A673 (cell line): Measurements from ENCODE around the gene CELA2B.

Experiments
- EZH2 ChIP-seq: fragments of 200-600 bp; sonication (generic); IDR thresholded peaks from 2 replicates; pipeline ENCODE4 v1.6.1; 2017; ENCODE audit warnings: borderline replicate concordance, low read depth, mild to moderate bottlenecking, mixed read lengths, antibody characterized with exemption, low read length; ENCODE audit not compliant: poor library complexity, severe bottlenecking
- TF ChIP-seq, protein P1 (sequence below): fragments of 300-800, 200-600 bp; sonication (generic); conservative IDR thresholded peaks from 2 replicates; pipeline ENCODE4 v1.5.1; 2017; ENCODE audit warnings: low read depth, mild to moderate bottlenecking, antibody characterized with exemption, low read length, moderate library complexity, mixed read lengths

DNA sequence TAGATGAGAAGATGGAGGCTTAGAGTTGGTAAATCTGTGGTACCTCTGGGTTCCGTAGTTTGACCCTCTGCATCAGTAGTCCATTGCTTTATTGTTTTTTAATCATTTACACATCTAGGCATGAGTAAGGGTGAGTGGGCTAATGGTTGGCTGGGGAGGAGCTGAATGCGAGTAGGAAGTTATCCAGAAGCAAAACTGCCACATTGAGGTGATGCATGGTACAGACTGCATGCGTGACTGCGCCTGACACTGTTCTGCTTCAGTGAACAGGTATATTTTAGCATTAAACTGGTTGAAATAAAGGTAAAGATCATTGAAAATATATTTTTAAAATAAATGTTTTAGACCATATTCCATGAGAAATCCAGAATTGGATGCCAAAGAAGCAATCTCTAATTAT is 55.1 kb downstream of the CELA2B start:
- TF ChIP-seq, protein P1, sequence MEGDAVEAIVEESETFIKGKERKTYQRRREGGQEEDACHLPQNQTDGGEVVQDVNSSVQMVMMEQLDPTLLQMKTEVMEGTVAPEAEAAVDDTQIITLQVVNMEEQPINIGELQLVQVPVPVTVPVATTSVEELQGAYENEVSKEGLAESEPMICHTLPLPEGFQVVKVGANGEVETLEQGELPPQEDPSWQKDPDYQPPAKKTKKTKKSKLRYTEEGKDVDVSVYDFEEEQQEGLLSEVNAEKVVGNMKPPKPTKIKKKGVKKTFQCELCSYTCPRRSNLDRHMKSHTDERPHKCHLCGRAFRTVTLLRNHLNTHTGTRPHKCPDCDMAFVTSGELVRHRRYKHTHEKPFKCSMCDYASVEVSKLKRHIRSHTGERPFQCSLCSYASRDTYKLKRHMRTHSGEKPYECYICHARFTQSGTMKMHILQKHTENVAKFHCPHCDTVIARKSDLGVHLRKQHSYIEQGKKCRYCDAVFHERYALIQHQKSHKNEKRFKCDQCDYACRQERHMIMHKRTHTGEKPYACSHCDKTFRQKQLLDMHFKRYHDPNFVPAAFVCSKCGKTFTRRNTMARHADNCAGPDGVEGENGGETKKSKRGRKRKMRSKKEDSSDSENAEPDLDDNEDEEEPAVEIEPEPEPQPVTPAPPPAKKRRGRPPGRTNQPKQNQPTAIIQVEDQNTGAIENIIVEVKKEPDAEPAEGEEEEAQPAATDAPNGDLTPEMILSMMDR = no peak
- no peak for TF ChIP-seq EZH2
